GDM1 (cell line): Measurements from ENCODE around the gene EP400.
"Not testable (repeated sequence)": the region's sequence is repeated elsewhere in the genome, so short reads cannot be mapped to it uniquely, and the experiment has no call there.

Source experiments
- DNase-seq: peaks from one replicate; lab custom pipeline; 2025; lab: John Stamatoyannopoulos, UW

EP400 gene

DNA sequence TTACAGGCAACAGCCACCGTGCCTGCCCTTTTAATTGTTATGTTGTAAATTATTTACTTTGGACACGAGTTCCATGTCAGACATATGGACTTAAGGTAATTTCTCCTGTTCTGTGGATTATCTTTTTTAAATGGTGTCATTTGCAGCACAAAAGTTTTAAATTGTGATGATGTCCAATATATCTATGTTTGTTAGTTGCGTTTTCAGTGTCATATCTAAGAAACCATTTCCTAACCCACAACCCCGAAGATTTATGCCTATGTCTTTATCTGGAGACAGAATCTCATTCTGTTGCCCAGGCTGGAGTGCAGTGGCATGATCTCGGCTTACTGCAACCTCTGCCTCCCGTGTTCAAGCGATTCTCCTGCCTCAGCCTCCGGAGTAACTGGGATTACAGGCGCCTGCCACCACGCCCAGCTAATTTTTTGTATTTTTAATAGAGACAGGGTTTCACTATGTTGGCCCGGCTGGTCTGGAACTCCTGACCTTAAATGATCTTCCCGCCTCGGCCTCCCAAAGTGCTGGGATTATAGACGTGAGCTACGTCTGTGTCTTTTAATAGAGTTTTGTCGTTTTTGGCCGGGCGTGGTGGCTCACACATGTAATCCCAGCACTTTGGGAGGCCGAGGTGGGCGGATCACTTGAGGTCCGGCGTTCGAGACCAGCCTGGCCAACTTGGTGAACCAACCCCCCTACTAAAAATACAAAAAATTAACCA lies 870 bp upstream of the EP400 start:
- DNase-seq, result not testable (repeated sequence)

DNA sequence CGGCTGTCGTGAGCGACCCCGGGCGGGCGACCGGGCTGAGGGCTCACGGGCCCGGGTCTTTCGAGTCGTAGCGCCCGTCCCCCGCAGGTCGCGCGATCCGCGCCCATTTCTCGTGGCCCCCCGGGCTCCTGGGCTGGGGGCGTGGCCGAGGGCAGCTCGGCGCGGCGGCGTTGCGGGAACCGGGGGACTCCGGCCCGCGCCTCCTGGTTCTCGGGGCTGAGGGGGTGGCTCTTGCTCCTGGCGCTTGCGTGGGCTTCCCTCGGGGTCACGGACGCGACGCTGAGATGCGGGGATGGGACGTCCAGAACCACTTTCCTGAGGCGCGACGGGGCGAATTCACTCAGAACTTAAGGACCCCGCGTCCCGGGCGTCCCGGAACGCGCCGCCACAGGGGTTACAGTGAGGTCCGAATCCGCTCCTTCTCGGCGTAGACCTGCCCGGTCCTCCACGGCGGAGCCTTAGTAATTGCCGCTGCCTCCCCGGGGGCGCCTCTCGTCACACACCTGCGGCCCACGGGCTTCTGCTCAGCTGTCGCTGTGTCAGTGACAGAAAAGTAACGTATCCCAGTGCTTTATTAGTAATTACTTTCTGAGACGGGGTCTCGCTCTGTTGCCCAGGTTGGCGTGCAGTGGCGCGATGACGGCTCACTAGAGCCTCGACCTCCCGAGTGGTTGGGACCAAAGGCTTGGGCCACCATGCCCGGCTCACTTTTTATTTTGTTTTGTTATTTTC lies 606 bp downstream of the EP400 start:
- no peak for DNase-seq

DNA sequence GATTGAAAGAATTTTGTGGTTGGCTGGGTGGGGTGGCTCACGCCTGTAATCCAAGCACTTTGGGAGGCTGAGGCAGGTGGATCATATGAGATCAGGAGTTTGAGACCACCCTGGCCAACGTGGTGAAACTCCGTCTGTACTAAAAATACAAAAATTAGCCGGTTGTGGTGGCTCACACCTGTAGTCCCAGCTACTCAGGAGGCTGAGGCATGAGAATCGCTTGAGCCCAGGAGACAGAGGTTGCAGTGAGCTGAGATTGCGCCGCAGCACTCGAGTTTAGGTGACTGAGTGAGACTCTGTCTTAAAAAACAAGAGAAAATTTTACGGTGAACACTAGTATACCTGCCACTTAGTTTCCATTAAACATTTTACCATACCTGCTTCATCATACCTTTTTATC lies 4.1 kb downstream of the EP400 start:
- not testable (repeated sequence) for DNase-seq

DNA sequence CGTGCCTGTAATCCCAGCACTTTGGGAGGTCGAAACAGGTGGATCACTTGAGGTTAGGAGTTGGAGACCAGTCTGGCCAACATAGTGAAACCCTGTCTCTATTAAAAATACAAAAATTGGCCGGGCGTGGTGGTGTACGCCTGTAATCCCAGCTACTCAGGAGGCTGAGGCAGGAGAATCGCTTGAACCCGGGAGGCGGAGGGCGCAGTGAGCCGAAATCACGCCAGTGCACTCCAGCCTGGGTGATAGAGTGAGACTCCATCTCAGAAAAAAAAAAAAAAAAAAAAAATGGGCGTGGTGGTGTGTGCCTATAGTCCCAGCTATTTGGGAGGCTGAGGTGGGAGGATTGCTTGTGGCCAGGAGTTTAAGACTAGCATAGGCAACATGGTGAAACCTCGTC lies 4.7 kb downstream of the EP400 start:
- DNase-seq, result not testable (repeated sequence)

DNA sequence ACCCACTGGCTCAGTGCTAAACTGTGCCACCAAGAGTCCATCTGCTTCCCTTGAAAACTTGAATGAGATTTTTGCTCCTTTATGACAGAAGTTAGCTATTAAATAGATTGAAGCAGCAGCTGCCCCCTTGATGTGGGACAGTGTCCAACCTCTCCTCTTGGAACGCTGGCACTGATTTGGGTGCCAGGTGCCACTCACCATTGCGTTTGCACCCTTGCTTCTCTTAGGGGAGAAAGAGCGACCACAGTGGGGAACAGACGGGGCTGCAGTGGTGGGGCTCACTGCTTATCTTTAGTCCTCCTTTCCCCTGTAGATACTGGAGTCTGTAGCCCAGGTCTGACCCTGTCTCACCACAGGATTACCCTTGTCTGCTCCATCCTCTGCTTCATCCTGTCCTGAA lies 9.4 kb downstream of the EP400 start:
- DNase-seq, result no peak

DNA sequence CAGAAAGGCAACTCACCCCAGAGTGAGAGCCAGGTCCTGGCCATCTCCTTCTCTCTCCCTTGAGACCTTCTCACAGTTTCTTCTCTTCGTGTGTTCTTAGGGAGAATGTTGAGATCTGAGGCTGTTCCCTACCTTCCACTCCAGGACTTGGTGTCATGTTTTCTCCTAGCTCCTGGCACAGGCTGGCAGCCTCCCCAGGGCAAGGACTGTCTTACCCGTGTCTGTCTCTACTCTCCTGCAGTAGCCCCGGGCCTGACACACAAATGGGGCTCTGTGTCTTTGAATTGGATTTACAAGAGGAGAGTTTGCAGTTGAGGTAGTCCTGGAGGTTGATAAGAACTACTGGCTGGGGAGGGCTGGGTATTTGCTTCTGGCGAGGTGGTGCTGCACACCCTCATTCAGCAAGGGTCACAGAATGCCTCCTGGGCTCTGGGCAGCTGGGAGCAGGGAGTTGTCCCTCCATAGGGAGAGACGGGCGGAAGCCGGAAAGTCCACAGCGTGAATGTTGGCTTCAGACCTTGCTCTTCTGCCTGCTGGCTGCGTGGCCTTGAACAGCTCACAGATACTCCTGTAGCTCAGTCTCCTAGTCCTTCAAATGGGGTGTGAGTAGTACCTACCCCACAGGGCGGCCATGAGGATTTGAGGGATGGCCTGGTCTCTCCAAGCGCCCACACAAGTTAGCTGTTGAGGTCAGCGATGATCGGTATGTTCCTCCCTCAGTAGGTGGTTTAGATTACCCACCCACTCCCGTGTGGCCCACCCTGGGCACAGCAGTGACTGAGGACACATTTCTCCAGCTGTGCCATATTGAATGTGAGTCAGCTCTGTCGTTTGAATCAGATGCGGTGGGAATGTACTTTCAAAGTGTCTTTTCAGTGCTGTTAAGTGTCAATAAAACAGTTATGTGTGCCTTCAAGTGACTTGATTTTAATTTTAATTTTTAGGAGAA lies 10.2 kb downstream of the EP400 start:
- DNase-seq, result no peak

DNA sequence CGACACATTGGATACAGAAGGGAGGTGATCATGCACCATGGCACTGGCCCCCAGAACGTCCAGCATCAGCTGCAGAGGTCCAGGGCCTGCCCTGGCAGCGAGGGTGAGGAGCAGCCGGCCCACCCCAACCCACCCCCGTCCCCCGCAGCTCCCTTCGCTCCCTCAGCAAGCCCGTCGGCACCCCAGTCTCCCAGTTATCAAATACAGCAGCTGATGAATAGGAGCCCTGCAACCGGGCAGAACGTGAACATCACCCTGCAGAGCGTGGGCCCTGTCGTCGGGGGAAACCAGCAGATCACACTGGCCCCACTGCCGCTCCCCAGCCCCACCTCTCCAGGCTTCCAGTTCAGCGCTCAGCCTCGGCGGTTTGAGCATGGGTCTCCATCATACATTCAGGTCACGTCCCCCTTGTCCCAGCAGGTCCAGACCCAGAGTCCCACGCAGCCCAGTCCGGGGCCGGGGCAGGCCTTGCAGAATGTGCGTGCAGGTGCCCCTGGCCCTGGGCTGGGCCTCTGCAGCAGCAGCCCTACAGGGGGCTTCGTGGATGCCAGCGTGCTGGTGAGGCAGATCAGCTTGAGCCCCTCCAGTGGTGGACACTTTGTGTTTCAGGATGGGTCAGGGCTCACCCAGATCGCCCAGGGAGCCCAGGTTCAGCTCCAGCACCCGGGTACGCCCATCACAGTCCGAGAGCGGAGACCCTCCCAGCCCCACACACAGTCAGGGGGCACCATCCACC lies 11.0 kb downstream of the EP400 start:
- DNase-seq, result not testable (repeated sequence)

DNA sequence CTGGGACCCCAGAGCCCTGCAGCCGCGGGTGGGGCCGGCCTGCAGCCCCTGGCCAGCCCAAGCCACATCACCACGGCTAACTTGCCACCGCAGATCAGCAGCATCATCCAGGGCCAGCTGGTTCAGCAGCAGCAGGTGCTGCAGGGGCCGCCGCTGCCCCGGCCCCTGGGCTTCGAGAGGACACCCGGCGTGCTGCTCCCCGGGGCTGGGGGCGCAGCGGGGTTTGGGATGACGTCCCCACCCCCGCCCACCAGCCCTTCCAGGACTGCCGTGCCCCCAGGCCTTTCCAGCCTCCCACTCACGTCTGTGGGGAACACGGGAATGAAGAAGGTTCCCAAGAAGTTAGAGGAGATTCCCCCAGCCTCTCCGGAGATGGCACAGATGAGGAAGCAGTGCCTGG lies 11.6 kb downstream of the EP400 start:
- DNase-seq, result not testable (repeated sequence)

DNA sequence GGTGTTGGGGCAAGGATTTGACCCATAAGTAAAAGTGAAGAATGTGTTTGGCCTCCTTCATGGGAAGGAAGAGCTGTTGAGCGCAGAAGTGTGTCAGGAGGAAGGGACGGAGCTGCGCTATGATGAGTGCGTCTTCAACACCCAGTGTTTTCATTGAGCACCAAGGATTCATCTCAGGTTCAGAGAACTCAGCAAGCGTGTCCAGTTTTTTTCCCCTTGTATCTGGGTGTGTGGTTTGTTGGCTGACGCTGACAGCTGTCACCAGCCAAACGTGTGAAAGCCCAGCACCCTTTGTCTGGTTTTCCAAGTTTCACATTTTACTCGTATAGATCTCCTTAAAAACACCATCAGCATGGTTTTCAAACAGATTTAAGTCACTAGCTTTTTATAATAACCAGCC lies 12.3 kb downstream of the EP400 start:
- no peak for DNase-seq

DNA sequence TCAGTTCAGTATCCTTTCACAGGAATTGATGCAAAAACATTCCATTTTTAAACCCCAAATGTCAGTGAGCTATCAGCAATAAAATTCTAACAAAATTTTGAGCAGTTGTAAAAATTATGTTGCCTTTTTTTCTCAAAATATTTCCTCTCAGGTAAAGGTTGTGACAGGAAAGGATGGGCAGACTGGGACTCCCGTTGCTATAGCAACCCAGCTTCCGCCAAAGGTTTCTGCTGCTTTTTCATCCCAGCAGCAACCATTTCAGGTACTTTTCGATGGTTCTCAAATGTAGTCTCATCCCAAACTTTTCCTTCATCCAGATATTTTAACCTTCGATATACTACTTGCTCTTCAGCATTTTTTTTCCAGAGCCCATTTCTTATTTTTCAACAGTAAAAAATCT lies 13.6 kb downstream of the EP400 start:
- no peak for DNase-seq

DNA sequence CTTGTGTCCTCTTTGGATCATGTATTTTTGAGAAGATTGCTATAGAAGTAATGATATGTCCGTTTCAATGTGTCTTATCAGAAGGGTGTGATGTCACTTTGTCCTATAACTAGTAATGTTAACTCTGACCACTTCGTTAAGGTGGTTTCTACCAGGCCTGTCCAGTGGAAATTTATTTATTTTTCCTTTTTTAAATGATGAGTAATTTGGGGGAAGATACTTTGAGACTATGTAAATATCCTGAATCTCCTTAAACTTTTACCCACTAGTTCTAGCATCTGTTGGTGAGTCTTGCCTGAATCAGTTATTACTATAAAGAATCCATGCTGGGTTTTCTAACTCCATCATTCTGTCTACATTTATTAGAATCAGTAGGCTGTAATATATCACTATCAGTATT lies 15.3 kb downstream of the EP400 start:
- no peak for DNase-seq

DNA sequence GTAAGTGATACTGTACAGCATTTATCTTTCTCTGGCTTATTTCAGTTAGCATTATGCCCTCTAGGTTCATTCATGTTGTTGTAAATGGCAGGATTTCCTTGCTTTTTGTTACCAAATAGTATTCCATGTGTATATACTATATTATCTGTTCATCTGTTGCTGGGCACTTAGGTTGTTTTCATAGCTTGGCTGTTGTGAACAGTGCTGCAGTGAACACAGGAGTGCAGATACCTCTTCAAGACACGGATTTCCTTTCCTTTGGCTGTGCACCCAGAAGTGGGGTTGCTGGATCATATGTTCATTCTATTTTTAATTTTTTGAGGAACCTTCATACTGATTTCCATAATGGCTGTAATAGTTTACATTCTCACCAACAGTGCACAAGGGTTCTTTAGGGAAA lies 21.5 kb downstream of the EP400 start:
- DNase-seq, result no peak

DNA sequence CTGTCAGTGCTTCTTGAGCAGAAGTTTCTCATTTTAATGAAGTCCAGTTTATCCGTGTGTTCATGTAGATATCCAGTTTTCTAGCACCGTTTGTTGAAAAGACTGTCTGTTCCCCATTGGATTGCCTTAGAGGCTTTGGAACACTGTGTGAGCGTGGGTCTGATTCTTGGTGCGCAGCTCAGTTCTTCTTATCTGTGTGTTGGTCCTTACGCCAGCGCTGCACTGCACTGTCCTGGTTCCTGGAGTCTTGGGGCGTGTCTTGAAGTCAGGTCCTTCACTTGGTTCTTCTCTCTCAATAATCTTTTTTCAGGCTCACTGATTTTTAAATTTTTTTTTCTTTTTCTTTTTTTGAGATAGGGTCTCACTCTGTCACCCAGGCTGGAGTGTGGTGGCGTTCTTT lies 25.5 kb downstream of the EP400 start:
- DNase-seq, result no peak

DNA sequence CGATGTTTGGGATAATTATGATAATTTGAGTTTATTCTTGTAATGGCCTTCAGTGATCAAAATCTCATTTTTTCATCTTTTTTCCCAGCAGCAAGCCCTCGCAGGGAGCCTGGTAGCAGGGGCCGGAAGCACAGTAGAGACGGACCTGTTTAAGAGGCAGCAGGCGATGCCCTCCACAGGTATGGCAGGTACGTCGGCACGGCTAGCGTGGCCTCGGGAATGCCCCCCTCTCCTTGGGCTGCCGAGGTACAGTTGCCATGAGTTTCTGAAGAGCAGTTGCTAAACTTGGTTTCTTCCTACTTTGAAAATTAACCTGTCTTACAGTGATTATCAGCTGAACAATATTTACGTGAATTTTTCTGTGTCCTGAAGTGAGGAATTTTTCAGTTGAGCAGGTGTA lies 29.9 kb downstream of the EP400 start:
- no peak for DNase-seq

DNA sequence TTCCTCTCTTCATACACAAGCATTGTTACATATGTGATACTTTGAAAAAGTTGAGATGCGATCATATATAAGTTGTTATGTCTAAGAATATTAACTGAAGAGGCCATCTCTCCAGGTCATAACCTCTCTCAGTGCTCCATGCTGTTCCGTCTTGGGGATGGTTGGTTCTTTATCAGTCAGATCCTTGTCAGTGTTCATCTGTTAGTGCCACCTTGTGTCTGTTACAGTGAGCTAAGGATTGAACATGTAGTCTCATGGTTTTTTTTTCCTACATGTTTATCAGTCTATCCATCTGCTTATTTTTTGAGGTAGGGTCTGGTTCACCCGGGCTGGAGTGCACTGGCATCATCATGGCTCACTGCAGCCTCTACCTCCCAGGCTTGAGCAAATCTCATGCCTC lies 30.5 kb downstream of the EP400 start:
- no peak for DNase-seq

DNA sequence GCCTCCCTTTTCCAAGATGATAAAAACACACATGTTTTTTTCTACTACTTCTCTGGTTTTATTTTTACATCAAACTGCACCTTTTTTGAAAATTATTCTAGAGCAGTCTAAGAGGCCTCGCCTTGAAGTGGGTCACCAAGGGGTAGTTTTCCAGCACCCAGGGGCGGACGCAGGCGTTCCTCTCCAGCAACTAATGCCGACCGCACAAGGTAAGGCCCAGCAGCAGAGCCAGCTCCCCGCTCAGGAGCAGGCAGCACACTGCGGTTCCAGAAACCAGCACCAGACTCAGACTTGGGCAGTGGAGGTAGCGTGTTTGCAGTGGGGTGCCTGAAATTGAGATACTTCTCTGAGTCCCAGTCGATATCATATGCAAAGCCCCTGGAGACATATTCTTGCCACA lies 31.6 kb downstream of the EP400 start:
- DNase-seq, result no peak

DNA sequence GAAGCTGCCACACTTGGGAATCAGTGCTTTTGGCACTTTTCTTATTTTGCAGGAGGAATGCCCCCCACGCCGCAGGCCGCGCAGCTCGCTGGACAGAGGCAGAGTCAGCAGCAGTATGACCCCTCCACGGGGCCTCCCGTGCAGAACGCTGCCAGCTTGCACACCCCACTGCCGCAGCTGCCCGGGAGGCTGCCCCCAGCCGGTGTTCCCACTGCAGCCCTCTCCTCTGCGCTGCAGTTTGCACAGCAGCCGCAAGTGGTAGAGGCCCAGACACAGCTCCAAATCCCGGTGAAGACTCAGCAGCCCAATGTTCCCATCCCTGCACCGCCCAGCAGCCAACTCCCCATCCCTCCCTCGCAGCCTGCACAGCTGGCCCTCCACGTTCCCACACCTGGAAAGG lies 32.3 kb downstream of the EP400 start:
- no peak for DNase-seq

DNA sequence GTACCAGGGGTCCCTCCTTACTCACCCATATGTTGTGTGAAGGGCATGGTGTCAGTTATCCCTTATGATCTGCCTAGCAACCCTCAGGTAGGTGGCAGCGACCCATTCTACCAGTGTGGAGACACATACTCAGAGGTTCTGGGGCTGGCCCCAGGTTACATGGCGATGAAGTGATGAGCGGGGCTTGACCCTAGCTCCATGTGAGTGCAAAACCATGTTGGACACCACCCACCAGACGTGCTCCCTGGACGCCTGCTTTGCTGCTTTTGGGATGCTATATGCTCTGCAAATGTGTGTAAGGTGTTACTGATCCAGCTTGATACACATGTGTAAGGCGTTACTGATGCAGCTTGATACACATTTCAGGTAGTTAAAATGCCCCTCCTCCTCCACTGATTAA lies 33.3 kb downstream of the EP400 start:
- DNase-seq, result no peak

DNA sequence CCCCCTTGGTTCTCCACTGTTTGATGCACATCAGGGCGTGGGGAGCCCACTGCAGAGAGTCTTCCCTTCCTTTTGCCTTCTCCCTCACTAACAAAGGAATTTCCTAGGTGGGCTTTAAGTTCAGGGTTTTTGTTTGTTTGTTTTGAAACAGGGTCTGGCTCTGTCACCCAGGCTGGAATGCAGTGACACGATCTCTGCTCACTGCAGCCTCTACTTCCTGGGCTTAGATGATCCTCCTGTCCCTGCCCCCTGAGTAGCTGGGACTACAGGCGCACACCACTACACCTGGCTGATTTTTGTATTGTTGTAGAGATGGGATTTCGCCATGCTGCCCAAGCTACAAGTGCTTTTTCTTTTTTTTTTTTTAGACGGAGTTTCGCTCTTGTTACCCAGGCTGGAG lies 33.8 kb downstream of the EP400 start:
- no peak for DNase-seq

DNA sequence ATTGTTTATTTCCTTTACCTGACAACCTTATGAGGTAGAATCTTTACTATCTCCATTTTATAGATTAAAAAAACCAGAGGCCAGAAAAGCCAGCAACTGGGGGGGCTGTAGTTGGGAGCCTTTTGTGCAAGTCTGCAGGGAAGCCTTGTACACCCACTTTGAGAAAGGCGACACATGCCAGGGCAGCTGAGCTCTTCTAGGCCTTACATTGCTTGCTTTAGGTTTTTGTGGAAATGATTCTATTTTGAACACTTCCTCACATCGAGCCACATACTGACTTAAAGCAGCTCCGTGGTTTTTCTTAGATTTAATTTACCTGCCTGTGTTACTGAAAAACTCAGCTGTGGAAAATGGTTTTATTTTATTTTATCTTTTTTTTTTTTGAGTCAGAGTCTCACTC lies 34.6 kb downstream of the EP400 start:
- DNase-seq, result no peak

DNA sequence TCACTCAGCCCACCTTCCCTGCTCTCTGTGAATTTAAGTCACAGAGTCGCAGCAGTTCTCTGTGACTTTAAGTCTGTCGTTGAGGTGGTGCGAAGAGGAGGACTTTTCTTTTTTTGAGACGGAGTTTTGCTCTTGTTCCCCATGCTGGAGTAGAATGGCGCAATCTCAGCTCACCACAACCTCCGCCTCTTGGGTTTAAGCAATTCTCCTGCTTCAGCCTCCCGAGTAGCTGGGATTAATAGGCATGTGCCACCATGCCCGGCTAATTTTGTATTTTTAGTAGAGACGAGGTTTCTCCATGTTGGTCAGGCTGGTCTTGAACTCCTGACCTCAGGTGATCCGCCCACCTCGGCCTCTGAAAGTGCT lies 35.8 kb downstream of the EP400 start:
- DNase-seq, result not testable (repeated sequence)

DNA sequence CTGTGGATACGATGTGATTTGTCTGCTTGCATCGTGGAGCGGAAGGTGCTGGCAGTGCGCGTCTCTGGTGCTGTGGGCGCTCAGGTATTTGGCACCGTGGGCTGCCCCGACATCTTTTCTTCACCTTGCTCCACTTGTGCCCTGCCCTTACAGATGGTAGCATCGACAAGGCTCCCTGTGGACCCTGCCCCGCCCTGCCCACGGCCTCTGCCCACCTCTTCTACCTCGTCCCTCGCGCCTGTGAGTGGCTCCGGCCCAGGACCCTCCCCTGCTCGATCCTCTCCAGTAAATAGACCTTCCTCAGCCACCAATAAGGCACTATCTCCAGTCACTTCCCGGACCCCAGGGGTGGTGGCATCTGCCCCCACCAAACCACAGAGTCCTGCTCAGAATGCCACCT lies 36.6 kb downstream of the EP400 start:
- DNase-seq, result no peak
